Measurements from ENCODE around the gene DDX1. TPM values are rescaled to one million over a fixed set of nuclear protein-coding genes. Genes with fewer than 3 reads are reported as not detected.

DDX1 gene
- total RNA-seq, 2 experiments from 2014 or later, result 42.7 to 91.8 TPM

- no peak overlapping the region for H2AFZ ChIP-seq (ENCODE audit: low read length)
- no peaks in the 10 kb centered on the region for H3K9me3 ChIP-seq (ENCODE audit: low read length)
- TF ChIP-seq, protein P1, sequence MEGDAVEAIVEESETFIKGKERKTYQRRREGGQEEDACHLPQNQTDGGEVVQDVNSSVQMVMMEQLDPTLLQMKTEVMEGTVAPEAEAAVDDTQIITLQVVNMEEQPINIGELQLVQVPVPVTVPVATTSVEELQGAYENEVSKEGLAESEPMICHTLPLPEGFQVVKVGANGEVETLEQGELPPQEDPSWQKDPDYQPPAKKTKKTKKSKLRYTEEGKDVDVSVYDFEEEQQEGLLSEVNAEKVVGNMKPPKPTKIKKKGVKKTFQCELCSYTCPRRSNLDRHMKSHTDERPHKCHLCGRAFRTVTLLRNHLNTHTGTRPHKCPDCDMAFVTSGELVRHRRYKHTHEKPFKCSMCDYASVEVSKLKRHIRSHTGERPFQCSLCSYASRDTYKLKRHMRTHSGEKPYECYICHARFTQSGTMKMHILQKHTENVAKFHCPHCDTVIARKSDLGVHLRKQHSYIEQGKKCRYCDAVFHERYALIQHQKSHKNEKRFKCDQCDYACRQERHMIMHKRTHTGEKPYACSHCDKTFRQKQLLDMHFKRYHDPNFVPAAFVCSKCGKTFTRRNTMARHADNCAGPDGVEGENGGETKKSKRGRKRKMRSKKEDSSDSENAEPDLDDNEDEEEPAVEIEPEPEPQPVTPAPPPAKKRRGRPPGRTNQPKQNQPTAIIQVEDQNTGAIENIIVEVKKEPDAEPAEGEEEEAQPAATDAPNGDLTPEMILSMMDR (conservative IDR thresholded peaks at IDR 0.05; ENCODE audit: low read length), result no peak
- no peak for TF ChIP-seq EZH2phosphoT487 (IDR thresholded peaks at IDR 0.05; ENCODE audit: borderline replicate concordance, low read depth, low read length)
- H3K4me2 ChIP-seq (ENCODE audit: low read length), result no peak overlapping the region
- H3K4me3 ChIP-seq (ENCODE audit: low read depth, low read length, poor library complexity, severe bottlenecking), result no peak overlapping the region
- ChIA-PET CTCF (ENCODE audit: unreplicated experiment) (interaction anchor here (1.2 kb wide), 1 partner anchor 18 kb away, joined by 5 read pairs; no protein-coding TSS in a partner anchor), POLR2A (interaction anchor here (0.7 to 2.1 kb wide), 2 partner anchors 14 to 360 kb away, joined by 5 to 9 read pairs; no protein-coding TSS in a partner anchor)
- peaks cover 59% of the 10 kb centered on the region for H3K36me3 ChIP-seq (ENCODE audit: insufficient read depth, low read length)
- peaks cover 44% of the 10 kb centered on the region for H3K79me2 ChIP-seq (ENCODE audit: insufficient read depth, low read depth, low read length)
- peaks cover 21% of the 10 kb centered on the region for H3K4me1 ChIP-seq (ENCODE audit: insufficient read depth, low read length, poor library complexity, severe bottlenecking)
- peaks cover 10% of the 10 kb centered on the region; the same call in 1 of the 2 replicates for H4K20me1 ChIP-seq (ENCODE audit: insufficient read depth, low read length)
- BruUV-seq (replicated peaks), result no TSS peak
- no peak overlapping the region for H3K27ac ChIP-seq (ENCODE audit: low read depth, low read length, poor library complexity, severe bottlenecking)
- intact Hi-C loops (cut with micrococcal nuclease; ENCODE audit: unreplicated experiment), result no loop called here
- DNase-seq (ENCODE audit: low spot score), result no peak
- H3K9me2 ChIP-seq (ENCODE audit: insufficient read depth, low read length), result no peaks in the 10 kb centered on the region
These were observed 3.8 kb downstream of the DDX1 start for GRCh38 chr2:15595342-15595905.

DNA sequence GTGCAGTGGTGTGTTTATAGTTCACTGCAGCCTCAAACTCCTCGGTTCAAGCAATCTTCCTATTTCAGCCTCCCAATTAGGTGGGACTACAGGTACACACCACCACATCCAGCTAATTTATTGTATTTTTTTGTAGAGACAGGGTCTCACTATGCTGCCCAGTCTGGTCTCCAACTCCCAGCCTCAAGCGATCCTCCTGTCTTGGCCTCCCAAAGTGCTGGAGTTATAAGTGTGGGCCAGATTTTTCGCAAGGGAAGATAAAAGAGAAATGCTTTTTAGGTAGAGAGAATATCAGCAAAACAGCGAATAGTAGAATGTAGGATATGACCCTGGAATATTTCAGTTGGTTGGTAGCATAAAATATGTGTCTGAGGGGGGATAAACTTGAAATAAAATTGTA lies 4.3 kb downstream of the DDX1 start:
- Histone ChIP-seq H3K9me3 (ENCODE audit: low read length) (no peaks in the 10 kb centered on the region), H3K4me1 (ENCODE audit: insufficient read depth, low read length, poor library complexity, severe bottlenecking) (peaks cover 17% of the 10 kb centered on the region), H3K4me3 (ENCODE audit: low read depth, low read length, poor library complexity, severe bottlenecking) (no peak overlapping the region), H4K20me1 (ENCODE audit: insufficient read depth, low read length) (peaks cover 10% of the 10 kb centered on the region; the same call in 1 of the 2 replicates), H3K27ac (ENCODE audit: low read depth, low read length, poor library complexity, severe bottlenecking) (no peak overlapping the region), H3K36me3 (ENCODE audit: insufficient read depth, low read length) (peaks cover 64% of the 10 kb centered on the region), H3K79me2 (ENCODE audit: insufficient read depth, low read depth, low read length) (peaks cover 44% of the 10 kb centered on the region), H2AFZ (ENCODE audit: low read length) (no peak overlapping the region), H3K4me2 (ENCODE audit: low read length) (no peak overlapping the region), H3K9me2 (ENCODE audit: insufficient read depth, low read length) (no peaks in the 10 kb centered on the region)
- DNase-seq (ENCODE audit: low spot score), result no peak
- ChIA-PET POLR2A (interaction anchor here (0.6 kb wide), 1 partner anchor 33 kb away, joined by 3 read pairs; no protein-coding TSS in a partner anchor), CTCF (ENCODE audit: unreplicated experiment) (no interaction called here)
- BruUV-seq (replicated peaks), result no TSS peak
- TF ChIP-seq, protein P1 (conservative IDR thresholded peaks at IDR 0.05; ENCODE audit: low read length), result no peak
- no peak for TF ChIP-seq EZH2phosphoT487 (IDR thresholded peaks at IDR 0.05; ENCODE audit: borderline replicate concordance, low read depth, low read length)
- intact Hi-C loops (cut with micrococcal nuclease; ENCODE audit: unreplicated experiment), result no loop called here

DNA sequence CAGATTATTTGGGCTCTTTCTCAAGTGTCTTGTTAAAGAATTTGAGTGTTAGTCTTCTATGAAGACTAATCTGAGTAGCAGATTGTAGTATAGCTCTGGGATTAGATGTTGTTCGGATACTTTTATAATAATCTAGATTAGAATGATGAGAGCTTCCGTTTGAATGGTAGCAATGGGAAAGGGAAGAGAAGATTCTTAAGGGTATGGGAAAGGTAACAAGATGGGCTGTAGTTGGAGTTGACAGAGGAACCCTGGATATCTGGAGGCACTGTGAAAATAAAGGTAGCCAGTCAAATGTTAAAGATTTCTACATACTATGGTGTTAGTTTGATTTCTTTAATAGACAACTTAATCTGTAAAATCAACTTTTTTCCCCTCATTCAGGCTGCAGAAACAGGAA lies 4.7 kb downstream of the DDX1 start:
- no peak overlapping the region for H3K27ac ChIP-seq (ENCODE audit: low read depth, low read length, poor library complexity, severe bottlenecking)
- POLR2A ChIA-PET, result interaction anchor here (0.6 to 0.7 kb wide), 2 partner anchors 12 to 33 kb away, joined by 3 to 4 read pairs; no protein-coding TSS in a partner anchor
- intact Hi-C loops (cut with micrococcal nuclease; ENCODE audit: unreplicated experiment), result no loop called here
- peaks cover 10% of the 10 kb centered on the region; the same call in 1 of the 2 replicates for H4K20me1 ChIP-seq (ENCODE audit: insufficient read depth, low read length)
- peaks cover 40% of the 10 kb centered on the region for H3K79me2 ChIP-seq (ENCODE audit: insufficient read depth, low read depth, low read length)
- H3K9me2 ChIP-seq (ENCODE audit: insufficient read depth, low read length), result no peaks in the 10 kb centered on the region
- no peak overlapping the region for H3K4me3 ChIP-seq (ENCODE audit: low read depth, low read length, poor library complexity, severe bottlenecking)
- H3K4me2 ChIP-seq (ENCODE audit: low read length), result no peak overlapping the region
- H3K4me1 ChIP-seq (ENCODE audit: insufficient read depth, low read length, poor library complexity, severe bottlenecking), result peaks cover 12% of the 10 kb centered on the region
- no peak for TF ChIP-seq EZH2phosphoT487 (IDR thresholded peaks at IDR 0.05; ENCODE audit: borderline replicate concordance, low read depth, low read length)
- TF ChIP-seq, protein P1 (conservative IDR thresholded peaks at IDR 0.05; ENCODE audit: low read length), result no peak
- no TSS peak for BruUV-seq (replicated peaks)
- no peak for DNase-seq (ENCODE audit: low spot score)
- no peaks in the 10 kb centered on the region for H3K9me3 ChIP-seq (ENCODE audit: low read length)
- peaks cover 68% of the 10 kb centered on the region for H3K36me3 ChIP-seq (ENCODE audit: insufficient read depth, low read length)
- no peak overlapping the region for H2AFZ ChIP-seq (ENCODE audit: low read length)
- CTCF ChIA-PET (ENCODE audit: unreplicated experiment), result no interaction called here
